Mesothelial cell of epicardium (in vitro differentiated cells): ENCODE data around the gene UGT1A8. TPM values are rescaled to one million over a fixed set of nuclear protein-coding genes. Genes with fewer than 3 reads are reported as not detected.
"Not testable (repeated sequence)": the region's sequence is repeated elsewhere in the genome, so short reads cannot be mapped to it uniquely, and the experiment has no call there.

Experiments used
- DNase-seq, 2 experiments: peaks; one replicate each; pipeline ENCODE4 v3.0.0; 2021; ENCODE audit warnings: low spot score in 2 of 2; ENCODE audit not compliant: unreplicated experiment in 2 of 2
- H3K27ac Mint-ChIP-seq: 2 replicates; pipeline ENCODE4 v1.8.0; 2021; ENCODE audit warnings: mixed read lengths
- H3K27me3 Mint-ChIP-seq: 2 replicates; pipeline ENCODE4 v1.8.0; 2021; ENCODE audit warnings: low read depth, mixed read lengths
- H3K36me3 Mint-ChIP-seq: 2 replicates; pipeline ENCODE4 v1.8.0; 2021; ENCODE audit warnings: mixed read lengths
- H3K4me1 Mint-ChIP-seq: 2 replicates; pipeline ENCODE4 v1.8.0; 2021; ENCODE audit warnings: mixed read lengths
- H3K4me3 Mint-ChIP-seq: 2 replicates; pipeline ENCODE4 v1.8.0; 2021; ENCODE audit warnings: mild to moderate bottlenecking, moderate library complexity, mixed read lengths
- H3K9me3 Mint-ChIP-seq: 2 replicates; pipeline ENCODE4 v1.8.0; 2021; ENCODE audit warnings: mixed read lengths
- total RNA-seq: library from RNA; stranded (reverse); gene quantifications from 3 replicates; pipeline ENCODE4 v1.2.1, GENCODE V29; 2021
- TF ChIP-seq, protein P1 (sequence below): fragments of 200-600 bp; sonication (generic); IDR thresholded peaks from one replicate; pipeline ENCODE4 v1.5.0; 2021; ENCODE audit warnings: antibody characterized with exemption; ENCODE audit not compliant: unreplicated experiment

The UGT1A8 gene
- total RNA-seq, 1 donor from 2014 or later: not detected

DNA sequence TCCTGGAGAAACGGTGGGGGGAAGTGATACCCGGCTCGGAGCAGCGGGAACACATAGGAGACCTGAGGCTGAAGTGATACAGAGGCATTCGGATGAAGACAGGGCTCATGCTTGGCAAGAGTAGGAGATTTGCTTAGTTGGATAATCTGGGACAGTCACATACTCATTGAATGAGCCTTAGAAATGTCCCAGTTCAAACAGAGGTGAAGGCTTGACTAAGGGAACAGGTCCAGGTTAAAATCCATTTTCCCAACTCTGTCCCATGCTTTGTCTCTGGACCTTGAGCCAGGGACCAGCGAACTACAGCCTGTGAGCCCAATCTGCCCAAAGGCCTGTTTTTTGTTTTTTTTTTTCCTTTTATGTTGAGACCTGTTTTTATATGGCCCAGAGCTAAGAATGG, 76.5 kb downstream of the UGT1A8 start:
- no peak overlapping the region for H3K27ac Mint-ChIP-seq
- TF ChIP-seq, protein P1, sequence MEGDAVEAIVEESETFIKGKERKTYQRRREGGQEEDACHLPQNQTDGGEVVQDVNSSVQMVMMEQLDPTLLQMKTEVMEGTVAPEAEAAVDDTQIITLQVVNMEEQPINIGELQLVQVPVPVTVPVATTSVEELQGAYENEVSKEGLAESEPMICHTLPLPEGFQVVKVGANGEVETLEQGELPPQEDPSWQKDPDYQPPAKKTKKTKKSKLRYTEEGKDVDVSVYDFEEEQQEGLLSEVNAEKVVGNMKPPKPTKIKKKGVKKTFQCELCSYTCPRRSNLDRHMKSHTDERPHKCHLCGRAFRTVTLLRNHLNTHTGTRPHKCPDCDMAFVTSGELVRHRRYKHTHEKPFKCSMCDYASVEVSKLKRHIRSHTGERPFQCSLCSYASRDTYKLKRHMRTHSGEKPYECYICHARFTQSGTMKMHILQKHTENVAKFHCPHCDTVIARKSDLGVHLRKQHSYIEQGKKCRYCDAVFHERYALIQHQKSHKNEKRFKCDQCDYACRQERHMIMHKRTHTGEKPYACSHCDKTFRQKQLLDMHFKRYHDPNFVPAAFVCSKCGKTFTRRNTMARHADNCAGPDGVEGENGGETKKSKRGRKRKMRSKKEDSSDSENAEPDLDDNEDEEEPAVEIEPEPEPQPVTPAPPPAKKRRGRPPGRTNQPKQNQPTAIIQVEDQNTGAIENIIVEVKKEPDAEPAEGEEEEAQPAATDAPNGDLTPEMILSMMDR: no peak
- H3K9me3 Mint-ChIP-seq: no peaks in the 10 kb centered on the region
- no peak overlapping the region for H3K4me3 Mint-ChIP-seq
- H3K27me3 Mint-ChIP-seq: peaks cover 7% of the 10 kb centered on the region
- H3K36me3 Mint-ChIP-seq: no peaks in the 10 kb centered on the region
- no peak for DNase-seq
- peaks cover 2% of the 10 kb centered on the region for H3K4me1 Mint-ChIP-seq

DNA sequence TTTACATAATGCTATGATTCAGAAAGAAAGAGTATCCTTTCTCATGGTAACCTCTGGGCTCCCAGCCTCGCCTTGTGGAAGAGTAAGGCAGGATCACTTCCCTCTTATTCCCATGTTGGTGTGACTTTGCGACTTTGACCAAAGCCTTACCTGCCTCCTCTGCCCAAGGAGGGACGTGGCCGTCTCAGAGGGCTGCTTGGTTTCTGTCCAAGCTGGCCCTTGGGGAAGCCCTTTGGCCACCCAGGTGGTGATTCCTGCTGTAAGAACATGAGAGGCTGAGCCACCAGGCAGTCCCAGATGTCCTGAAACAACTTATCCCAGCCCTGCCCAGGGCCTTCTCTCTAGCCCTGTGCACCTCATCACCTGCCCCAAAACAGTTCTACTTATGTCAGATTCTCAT, 81.3 kb downstream of the UGT1A8 start:
- H3K4me3 Mint-ChIP-seq: no peak overlapping the region
- H3K36me3 Mint-ChIP-seq: no peaks in the 10 kb centered on the region
- no peak overlapping the region for H3K27ac Mint-ChIP-seq
- H3K27me3 Mint-ChIP-seq: peaks cover under 1% of the 10 kb centered on the region
- peaks cover 8% of the 10 kb centered on the region for H3K4me1 Mint-ChIP-seq
- H3K9me3 Mint-ChIP-seq: peaks cover 22% of the 10 kb centered on the region
- DNase-seq: no peak
- TF ChIP-seq, protein P1: no peak

DNA sequence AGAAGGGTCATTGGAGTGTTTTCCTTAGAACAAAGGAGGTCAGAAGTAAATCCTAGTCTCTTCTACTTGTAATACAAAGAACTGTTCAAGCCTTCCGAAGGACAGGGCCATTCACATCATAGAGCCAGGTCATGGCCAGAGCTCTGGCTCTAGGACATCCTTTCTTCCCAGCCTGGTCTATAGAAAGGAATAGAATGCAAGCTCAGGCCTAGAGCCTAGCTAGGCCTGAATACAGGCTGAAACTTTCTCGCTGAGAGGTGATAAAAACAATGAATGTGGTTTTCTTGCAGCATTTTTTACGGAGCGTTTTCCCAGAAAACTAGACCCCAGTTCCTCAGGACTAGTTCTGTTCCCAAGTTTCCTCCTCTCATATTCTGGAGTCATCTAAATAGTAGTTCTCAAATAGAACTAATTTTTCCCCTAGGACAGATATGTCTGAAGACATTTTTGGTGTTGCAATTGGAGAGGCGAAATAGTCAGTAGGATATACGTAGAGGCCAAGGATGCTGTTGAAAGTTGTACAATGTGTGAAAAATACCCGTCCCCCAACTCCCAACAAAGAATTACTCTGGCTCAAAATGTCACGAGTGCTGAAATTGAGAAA, 82.1 kb downstream of the UGT1A8 start:
- H3K27me3 Mint-ChIP-seq: no peaks in the 10 kb centered on the region
- no peak overlapping the region for H3K4me3 Mint-ChIP-seq
- peaks cover 8% of the 10 kb centered on the region for H3K4me1 Mint-ChIP-seq
- H3K36me3 Mint-ChIP-seq: no peaks in the 10 kb centered on the region
- TF ChIP-seq, protein P1: no peak
- peak overlapping the region; percentile 67 for H3K27ac Mint-ChIP-seq
- H3K9me3 Mint-ChIP-seq: peaks cover 28% of the 10 kb centered on the region
- no peak for DNase-seq

DNA sequence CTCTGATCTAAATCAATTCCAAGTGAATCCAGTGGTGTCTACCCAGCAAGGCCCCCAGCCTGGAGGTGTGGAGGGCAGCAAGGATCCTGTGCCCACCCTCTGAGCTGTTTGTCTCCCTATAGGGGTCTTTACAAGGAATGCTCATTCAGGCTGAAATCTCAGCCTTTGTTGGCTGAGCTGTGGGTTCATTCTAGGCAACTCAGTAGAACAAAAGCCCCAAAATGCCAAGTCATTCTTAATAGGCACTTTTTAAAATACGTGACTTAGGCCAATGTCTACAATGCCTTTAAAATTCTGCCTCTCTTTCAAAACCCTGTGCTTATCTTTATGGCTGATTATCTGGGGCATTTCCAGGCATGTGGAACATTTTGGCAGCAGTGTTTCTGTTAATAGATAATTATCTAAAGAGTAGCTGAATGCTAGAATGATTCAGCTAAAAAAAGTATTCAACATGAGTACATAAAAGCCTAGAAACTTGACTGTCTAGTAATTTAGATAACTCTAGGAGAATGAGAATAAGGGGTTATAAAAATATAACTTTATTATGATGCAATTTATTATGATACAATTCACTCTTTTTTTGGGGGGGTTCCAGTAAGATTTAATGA, 82.7 kb downstream of the UGT1A8 start:
- TF ChIP-seq, protein P1: no peak
- H3K27me3 Mint-ChIP-seq: no peaks in the 10 kb centered on the region
- H3K9me3 Mint-ChIP-seq: peaks cover 28% of the 10 kb centered on the region
- H3K4me1 Mint-ChIP-seq: peaks cover 9% of the 10 kb centered on the region
- no peaks in the 10 kb centered on the region for H3K36me3 Mint-ChIP-seq
- peak overlapping the region; percentile 67 for H3K27ac Mint-ChIP-seq
- H3K4me3 Mint-ChIP-seq: no peak overlapping the region
- no peak for DNase-seq

DNA sequence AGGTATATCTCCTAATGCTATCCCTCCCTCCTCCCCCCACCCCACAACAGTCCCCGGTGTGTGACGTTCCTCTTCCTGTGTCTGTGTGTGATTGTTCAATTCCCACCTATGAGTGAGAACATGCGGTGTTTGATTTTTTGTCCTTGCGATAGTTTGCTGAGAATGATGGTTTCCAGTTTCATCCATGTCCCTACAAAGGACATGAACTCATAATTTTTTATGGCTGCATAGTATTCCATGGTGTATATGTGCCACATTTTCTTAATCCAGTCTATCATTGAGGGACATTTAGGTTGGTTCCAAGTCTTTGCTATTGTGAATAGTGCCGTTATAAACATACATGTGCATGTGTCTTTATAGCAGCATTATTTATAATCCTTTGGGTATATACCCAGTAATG, 83.4 kb downstream of the UGT1A8 start:
- H3K27me3 Mint-ChIP-seq, H3K27ac Mint-ChIP-seq, DNase-seq, H3K36me3 Mint-ChIP-seq, H3K4me3 Mint-ChIP-seq: not testable (repeated sequence)
- Mint-ChIP-seq H3K9me3 (peaks cover 28% of the 10 kb centered on the region), H3K4me1 (peaks cover 12% of the 10 kb centered on the region)

DNA sequence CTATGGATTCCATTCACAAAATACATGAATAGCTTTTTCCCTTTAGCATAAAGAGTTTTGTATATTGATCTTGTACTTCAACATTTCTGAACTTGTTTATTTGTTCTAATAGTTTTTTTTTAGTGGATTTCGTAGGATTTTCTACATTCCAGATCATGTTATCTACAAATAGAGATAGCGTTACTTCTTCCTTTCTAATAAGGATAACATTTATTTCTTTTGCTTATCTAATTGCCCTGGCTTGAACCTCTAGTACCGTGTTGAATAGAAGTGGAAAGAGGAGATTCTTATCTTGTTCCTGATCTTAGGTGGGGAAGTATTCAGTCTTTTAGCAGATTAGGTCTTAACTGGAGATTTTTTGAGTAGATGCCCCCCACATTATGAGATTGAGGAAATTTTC, 84.8 kb downstream of the UGT1A8 start:
- no peak overlapping the region for H3K27ac Mint-ChIP-seq
- peaks cover 28% of the 10 kb centered on the region for H3K9me3 Mint-ChIP-seq
- H3K36me3 Mint-ChIP-seq: no peaks in the 10 kb centered on the region
- DNase-seq: no peak
- H3K4me3 Mint-ChIP-seq: no peak overlapping the region
- TF ChIP-seq, protein P1: no peak
- H3K27me3 Mint-ChIP-seq: peaks cover 2% of the 10 kb centered on the region
- H3K4me1 Mint-ChIP-seq: peaks cover 12% of the 10 kb centered on the region
